ENCODE results near the gene DIPK1B. TPM values are rescaled to one million over a fixed set of nuclear protein-coding genes. Genes with fewer than 3 reads are reported as not detected.

The DIPK1B gene
- total RNA-seq, 2 experiments from 2014 or later, result 0.14 TPM; not detected in 1

DNA sequence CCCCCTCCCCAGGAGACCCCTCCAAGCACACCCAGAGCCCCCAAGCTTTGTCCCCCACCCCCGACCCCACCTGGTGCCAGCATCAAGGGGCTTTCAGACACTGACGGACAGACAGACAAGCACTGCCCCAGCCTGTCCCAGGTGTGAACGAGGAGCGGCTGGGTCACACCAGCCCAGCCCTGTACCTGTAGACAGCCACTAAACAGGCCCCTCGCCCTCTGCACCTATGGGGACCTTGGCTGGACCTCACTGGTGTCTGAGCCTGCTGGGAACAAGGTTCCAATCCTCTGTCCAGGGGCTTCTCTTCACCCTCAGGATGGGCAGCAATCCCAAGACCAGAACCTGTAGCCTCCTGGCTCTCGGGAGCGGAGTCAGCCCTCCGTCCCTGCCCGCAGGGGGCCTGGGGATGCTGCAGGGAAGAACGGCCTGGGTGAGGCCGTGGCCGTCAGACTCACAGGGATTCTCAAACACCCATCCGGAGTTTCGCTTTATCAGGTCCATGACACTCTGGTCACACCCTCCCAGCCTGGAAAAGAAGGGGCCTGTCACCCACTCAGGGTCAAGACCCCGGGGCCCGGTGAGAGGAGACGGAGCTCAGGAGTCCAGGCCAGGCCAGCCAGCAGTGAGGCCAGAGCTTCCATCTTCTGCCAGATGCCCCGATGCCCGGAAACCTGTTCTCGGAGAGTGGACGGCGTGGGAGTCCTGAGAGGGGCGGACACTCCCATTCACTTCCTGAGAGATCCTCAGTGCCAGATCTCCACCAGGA is 33.2 kb downstream of the DIPK1B start:
- peaks cover 3% of the 10 kb centered on the region for H3K27me3 Mint-ChIP-seq
- no peak for DNase-seq
- H3K4me1 Mint-ChIP-seq (ENCODE audit: low read depth), result peaks cover 19% of the 10 kb centered on the region
- CTCF ChIA-PET, result interaction anchor here (0.9 kb wide), 1 partner anchor 19 kb away, joined by 3 read pairs; no protein-coding TSS in a partner anchor
- H3K9me3 Mint-ChIP-seq, result peaks cover under 1% of the 10 kb centered on the region
- no peak overlapping the region for H3K27ac Mint-ChIP-seq
- H3K36me3 Mint-ChIP-seq (ENCODE audit: low read depth), result no peaks in the 10 kb centered on the region
- TF ChIP-seq, protein P1, sequence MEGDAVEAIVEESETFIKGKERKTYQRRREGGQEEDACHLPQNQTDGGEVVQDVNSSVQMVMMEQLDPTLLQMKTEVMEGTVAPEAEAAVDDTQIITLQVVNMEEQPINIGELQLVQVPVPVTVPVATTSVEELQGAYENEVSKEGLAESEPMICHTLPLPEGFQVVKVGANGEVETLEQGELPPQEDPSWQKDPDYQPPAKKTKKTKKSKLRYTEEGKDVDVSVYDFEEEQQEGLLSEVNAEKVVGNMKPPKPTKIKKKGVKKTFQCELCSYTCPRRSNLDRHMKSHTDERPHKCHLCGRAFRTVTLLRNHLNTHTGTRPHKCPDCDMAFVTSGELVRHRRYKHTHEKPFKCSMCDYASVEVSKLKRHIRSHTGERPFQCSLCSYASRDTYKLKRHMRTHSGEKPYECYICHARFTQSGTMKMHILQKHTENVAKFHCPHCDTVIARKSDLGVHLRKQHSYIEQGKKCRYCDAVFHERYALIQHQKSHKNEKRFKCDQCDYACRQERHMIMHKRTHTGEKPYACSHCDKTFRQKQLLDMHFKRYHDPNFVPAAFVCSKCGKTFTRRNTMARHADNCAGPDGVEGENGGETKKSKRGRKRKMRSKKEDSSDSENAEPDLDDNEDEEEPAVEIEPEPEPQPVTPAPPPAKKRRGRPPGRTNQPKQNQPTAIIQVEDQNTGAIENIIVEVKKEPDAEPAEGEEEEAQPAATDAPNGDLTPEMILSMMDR (IDR thresholded peaks at IDR 0.05), result no peak
- POLR2A ChIA-PET, result interaction anchor here (0.9 to 1.4 kb wide), 3 partner anchors 17 to 20 kb away, joined by 3 to 7 read pairs (median 3); no protein-coding TSS in a partner anchor
- H3K4me3 Mint-ChIP-seq, result no peak overlapping the region
- intact Hi-C loops (cut with micrococcal nuclease), result loop anchor here (10.0 kb wide), 1 partner anchor 59 kb away; the partner anchor contains the start of gene RABL6
- ATAC-seq, result no peak

DNA sequence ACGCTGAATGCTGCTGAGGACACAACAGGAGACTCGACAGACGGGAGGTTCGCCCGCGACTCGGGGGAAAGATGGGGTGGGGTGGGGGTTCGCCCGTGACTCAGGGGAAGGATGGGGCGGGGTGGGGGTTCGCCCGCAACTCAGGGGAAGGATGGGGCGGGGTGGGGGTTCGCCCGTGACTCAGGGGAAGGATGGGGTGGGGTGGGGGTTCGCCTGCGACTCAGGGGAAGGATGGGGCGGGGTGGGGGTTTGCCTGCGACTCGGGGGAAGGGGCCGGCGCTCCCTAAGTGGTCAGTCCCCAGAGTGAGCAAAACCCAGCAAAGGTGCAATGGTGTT is 33.8 kb downstream of the DIPK1B start:
- intact Hi-C loops (cut with micrococcal nuclease), result loop anchor here (10.0 kb wide), 1 partner anchor 59 kb away; the partner anchor contains the start of gene RABL6
- ChIA-PET POLR2A (interaction anchor here (0.9 kb wide), 1 partner anchor 18 kb away, joined by 3 read pairs; no protein-coding TSS in a partner anchor), CTCF (no interaction called here)
- H3K9me3 Mint-ChIP-seq, result peaks cover 6% of the 10 kb centered on the region
- TF ChIP-seq, protein P1 (IDR thresholded peaks at IDR 0.05), result no peak
- peaks cover 17% of the 10 kb centered on the region for H3K4me1 Mint-ChIP-seq (ENCODE audit: low read depth)
- ATAC-seq, result no peak
- H3K36me3 Mint-ChIP-seq (ENCODE audit: low read depth), result no peaks in the 10 kb centered on the region
- no peak overlapping the region for H3K4me3 Mint-ChIP-seq
- no peak overlapping the region for H3K27ac Mint-ChIP-seq
- H3K27me3 Mint-ChIP-seq, result peaks cover 3% of the 10 kb centered on the region
- DNase-seq, result no peak

DNA sequence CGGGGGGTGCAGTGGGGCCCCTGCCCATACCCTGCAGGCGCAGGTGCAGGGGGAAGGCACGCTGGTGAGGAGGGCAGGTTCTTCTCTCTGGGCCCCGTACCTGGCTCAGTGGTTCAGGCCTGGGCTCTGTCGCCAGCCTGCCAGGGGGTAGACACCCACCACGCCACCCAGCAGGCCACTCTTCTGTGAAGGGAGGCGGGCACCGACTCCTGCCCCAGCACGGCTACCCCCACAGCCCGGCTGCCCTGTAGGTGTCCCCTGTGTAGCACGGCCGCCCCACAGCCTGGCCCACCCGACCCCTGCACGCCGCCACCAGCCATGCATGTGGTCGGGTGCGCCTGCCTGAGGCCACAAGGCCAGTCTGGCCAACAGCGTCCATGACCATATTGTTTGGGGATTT is 34.2 kb downstream of the DIPK1B start:
- Mint-ChIP-seq H3K4me1 (ENCODE audit: low read depth) (peaks cover 12% of the 10 kb centered on the region), H3K27me3 (peaks cover 3% of the 10 kb centered on the region), H3K4me3 (no peak overlapping the region), H3K36me3 (ENCODE audit: low read depth) (peaks cover 3% of the 10 kb centered on the region), H3K27ac (no peak overlapping the region), H3K9me3 (peaks cover 11% of the 10 kb centered on the region)
- CTCF ChIA-PET, result no interaction called here
- POLR2A ChIA-PET, result no interaction called here
- DNase-seq, result no peak
- ATAC-seq, result no peak
- TF ChIP-seq, protein P1 (IDR thresholded peaks at IDR 0.05), result no peak
- intact Hi-C loops (cut with micrococcal nuclease), result loop anchor here (10.0 kb wide), 1 partner anchor 58 kb away; the partner anchor contains the start of gene RABL6

DNA sequence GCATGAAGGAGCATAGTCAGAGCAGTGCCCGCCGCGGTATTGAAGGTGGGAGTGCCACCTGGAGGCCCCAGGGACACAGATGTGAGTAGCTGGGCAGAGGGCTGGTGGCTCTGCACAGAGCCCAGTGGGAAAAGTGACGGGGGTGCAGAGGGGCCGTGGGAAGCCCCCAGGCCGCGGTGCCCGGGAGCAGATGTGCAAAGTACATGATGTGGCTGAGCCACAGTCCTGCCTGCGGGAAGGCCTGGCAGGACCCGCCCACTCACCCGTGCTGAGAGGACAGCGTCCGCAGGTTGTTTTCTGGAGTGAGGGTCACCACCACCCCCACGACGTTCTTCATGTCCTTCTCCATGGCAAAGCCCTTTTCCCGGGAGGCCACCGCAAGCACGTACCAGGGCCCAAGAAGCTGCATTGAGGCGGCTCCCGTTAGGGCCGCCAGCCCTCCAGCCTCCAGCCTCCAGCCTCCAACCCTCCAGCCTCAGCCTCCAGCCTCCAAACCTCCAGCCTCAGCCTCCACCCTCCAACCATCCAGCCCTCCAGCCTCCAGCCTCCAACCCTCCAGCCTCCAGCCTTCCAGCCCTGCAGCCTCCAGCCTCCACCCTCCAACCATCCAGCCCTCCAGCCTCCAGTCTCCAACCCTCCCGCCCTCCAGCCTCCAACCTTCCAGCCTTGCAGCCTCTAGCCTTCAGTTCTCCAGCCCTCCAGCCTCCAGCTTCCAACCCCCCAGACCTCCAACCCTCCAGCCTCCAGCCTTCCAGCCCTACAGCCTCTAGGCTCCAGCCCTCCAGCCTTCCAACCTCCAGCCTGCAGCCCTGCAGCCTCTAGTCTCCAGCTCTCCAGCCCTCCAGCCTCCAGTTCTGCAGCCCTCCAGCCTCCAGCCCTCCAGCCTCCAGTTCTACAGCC is 35.0 kb downstream of the DIPK1B start:
- intact Hi-C loops (cut with micrococcal nuclease), result loop anchor here (10.0 kb wide), 1 partner anchor 57 kb away; the partner anchor contains the start of gene RABL6
- ChIA-PET POLR2A (interaction anchor here (0.7 to 0.9 kb wide), 2 partner anchors 19 to 826 kb away, joined by 5 read pairs; no protein-coding TSS in a partner anchor), CTCF (no interaction called here)
- H3K4me3 Mint-ChIP-seq, result no peak overlapping the region
- ATAC-seq, result no peak
- H3K27me3 Mint-ChIP-seq, result peaks cover 4% of the 10 kb centered on the region
- DNase-seq, result no peak
- TF ChIP-seq, protein P1 (IDR thresholded peaks at IDR 0.05), result no peak
- H3K36me3 Mint-ChIP-seq (ENCODE audit: low read depth), result peaks cover 7% of the 10 kb centered on the region
- H3K9me3 Mint-ChIP-seq, result peaks cover 18% of the 10 kb centered on the region
- peaks cover 8% of the 10 kb centered on the region for H3K4me1 Mint-ChIP-seq (ENCODE audit: low read depth)
- H3K27ac Mint-ChIP-seq, result no peak overlapping the region

Data from activated CD8-positive, alpha-beta T cell treated with anti-CD3 and anti-CD28 coated beads for 36 hours (primary cell).